Breast epithelium (tissue), 3 donors: ENCODE data around the gene CEACAM5.

Experiments
- POLR2A ChIP-seq: fragments of 450-650 bp; IDR thresholded peaks from one replicate; pipeline ENCODE4 v1.6.1; 2016; ENCODE audit warnings: antibody characterized with exemption, mild to moderate bottlenecking, moderate library complexity
- TF ChIP-seq, protein P1 (sequence below), 3 donors: fragments of 450-650 bp; IDR thresholded peaks; one replicate each; pipeline ENCODE4 v1.5.1; 2016 to 2017; ENCODE audit warnings: antibody characterized with exemption in 3 of 3, mild to moderate bottlenecking in 3 of 3, moderate library complexity in 3 of 3

GRCh38 chr19:41746593-41747227, 38.3 kb downstream of the CEACAM5 start:
- TF ChIP-seq, protein P1, sequence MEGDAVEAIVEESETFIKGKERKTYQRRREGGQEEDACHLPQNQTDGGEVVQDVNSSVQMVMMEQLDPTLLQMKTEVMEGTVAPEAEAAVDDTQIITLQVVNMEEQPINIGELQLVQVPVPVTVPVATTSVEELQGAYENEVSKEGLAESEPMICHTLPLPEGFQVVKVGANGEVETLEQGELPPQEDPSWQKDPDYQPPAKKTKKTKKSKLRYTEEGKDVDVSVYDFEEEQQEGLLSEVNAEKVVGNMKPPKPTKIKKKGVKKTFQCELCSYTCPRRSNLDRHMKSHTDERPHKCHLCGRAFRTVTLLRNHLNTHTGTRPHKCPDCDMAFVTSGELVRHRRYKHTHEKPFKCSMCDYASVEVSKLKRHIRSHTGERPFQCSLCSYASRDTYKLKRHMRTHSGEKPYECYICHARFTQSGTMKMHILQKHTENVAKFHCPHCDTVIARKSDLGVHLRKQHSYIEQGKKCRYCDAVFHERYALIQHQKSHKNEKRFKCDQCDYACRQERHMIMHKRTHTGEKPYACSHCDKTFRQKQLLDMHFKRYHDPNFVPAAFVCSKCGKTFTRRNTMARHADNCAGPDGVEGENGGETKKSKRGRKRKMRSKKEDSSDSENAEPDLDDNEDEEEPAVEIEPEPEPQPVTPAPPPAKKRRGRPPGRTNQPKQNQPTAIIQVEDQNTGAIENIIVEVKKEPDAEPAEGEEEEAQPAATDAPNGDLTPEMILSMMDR (IDR thresholded peaks at IDR 0.05): peak in 2 of 3 donors; percentile 49 to 50
- TF ChIP-seq POLR2A: no peak
